ENCODE results near the gene SDHD. TPM values are rescaled to one million over a fixed set of nuclear protein-coding genes. Genes with fewer than 3 reads are reported as not detected.

Gene SDHD
- total and polyA plus RNA-seq, 2 of the 8 experiments (the other 6 are each of a cell fraction or from before 2014, with no cell fraction given): 96.0 to 181 TPM

DNA sequence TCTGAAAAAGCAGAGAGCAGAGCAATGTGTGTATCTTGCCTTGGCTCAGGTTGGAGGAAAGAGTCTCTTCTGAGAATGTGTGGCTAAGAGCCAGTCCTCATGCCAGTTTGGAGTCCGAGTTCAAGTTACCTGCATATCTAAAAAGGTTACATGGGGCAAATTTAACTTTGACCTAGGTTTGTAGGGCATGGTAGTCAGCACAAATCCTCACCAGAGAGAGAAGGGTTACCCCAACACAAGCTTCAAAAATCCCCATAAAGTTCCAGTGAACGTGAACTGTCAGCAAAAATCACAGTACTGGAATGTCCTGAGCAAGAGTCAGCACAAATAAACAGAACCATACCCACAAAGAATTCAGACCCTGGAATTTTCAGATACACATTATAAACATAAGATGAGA is 13.8 kb downstream of the SDHD start:
- DNase-seq (ENCODE audit: low read depth in 1 of 2, low spot score in 2 of 2): no peak
- WGBS, 2 experiments (ENCODE audit: extremely low coverage in 1 of 2, insufficient coverage in 1 of 2, insufficient read length in 1 of 2, insufficient replicate concordance in 2 of 2, low coverage in 1 of 2, low lambda C conversion rate in 2 of 2, missing lambda C conversion rate in 1 of 2): 76% methylated on average over 2 of the region's 2 CpGs; no CpG with 5 or more reads in 1 of the 2 experiments
- TF ChIP-seq MAFK (IDR thresholded peaks at IDR 0.05; ENCODE audit: low read depth, low read length): no peak
- no peak for TF ChIP-seq JUND (IDR thresholded peaks at IDR 0.05; ENCODE audit: low read length)
- no peak for TF ChIP-seq POLR2A (IDR thresholded peaks at IDR 0.05; ENCODE audit: control extremely low read depth in 1 of 2, low read depth in 2 of 2, low read length in 2 of 2)
- TF ChIP-seq EZH2 (IDR thresholded peaks at IDR 0.05; ENCODE audit: low read depth, low read length, severe bottlenecking): no peak
- no peak for TF ChIP-seq HDAC2 (IDR thresholded peaks at IDR 0.05; ENCODE audit: borderline replicate concordance in 1 of 2, low read depth in 2 of 2, low read length in 2 of 2)
- TF ChIP-seq BCL11A (IDR thresholded peaks at IDR 0.05; ENCODE audit: low read depth in 2 of 2, low read length in 2 of 2): no peak
- no peak for TF ChIP-seq POLR2AphosphoS5 (IDR thresholded peaks at IDR 0.05; ENCODE audit: low read depth, low read length)
- TF ChIP-seq, protein P1, sequence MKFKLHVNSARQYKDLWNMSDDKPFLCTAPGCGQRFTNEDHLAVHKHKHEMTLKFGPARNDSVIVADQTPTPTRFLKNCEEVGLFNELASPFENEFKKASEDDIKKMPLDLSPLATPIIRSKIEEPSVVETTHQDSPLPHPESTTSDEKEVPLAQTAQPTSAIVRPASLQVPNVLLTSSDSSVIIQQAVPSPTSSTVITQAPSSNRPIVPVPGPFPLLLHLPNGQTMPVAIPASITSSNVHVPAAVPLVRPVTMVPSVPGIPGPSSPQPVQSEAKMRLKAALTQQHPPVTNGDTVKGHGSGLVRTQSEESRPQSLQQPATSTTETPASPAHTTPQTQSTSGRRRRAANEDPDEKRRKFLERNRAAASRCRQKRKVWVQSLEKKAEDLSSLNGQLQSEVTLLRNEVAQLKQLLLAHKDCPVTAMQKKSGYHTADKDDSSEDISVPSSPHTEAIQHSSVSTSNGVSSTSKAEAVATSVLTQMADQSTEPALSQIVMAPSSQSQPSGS (IDR thresholded peaks at IDR 0.05; ENCODE audit: low read length): no peak
- TF ChIP-seq SIN3A (conservative IDR thresholded peaks at IDR 0.05 in 1 of 2, IDR thresholded peaks at IDR 0.05 in 1 of 2; ENCODE audit: low read depth in 1 of 2, low read length in 2 of 2): no peak
- no peak for TF ChIP-seq SAP30 (IDR thresholded peaks at IDR 0.05; ENCODE audit: insufficient read depth, insufficient replicate concordance, low read length)
- TF ChIP-seq GTF2F1 (IDR thresholded peaks at IDR 0.05; ENCODE audit: borderline replicate concordance, low read depth, low read length): no peak
- no peak for TF ChIP-seq CBX8 (IDR thresholded peaks at IDR 0.05; ENCODE audit: borderline replicate concordance, low read depth, low read length)

More for the DNA sequence above, 13.8 kb downstream of the SDHD start:
- Histone ChIP-seq H3K4me2 (ENCODE audit: insufficient read depth in 1 of 2, low read depth in 2 of 2, low read length in 2 of 2) (no peak overlapping the region), H3K9me3 (ENCODE audit: insufficient read depth in 2 of 2, low read depth in 1 of 2, low read length in 1 of 2) (no peaks in the 10 kb centered on the region), H4K5ac (ENCODE audit: insufficient read length, low read depth, low read length) (no peak overlapping the region), H3K18ac (ENCODE audit: extremely low read depth, low read length) (no peak overlapping the region), H2BK120ac (replicated peaks; ENCODE audit: low read depth, low read length) (no peak overlapping the region), H3K79me2 (ENCODE audit: control insufficient read depth in 1 of 2, insufficient read depth in 2 of 2, low read length in 2 of 2) (no peaks in the 10 kb centered on the region), H2AFZ (ENCODE audit: low read length) (no peak overlapping the region), H4K20me1 (replicated peaks in 1 of 2; ENCODE audit: control insufficient read depth in 1 of 2, insufficient read depth in 2 of 2, low read length in 2 of 2) (peaks cover 0 to 2% of the 10 kb centered on the region in 2 experiments), H3K4me1 (replicated peaks in 1 of 4; ENCODE audit: control insufficient read depth in 3 of 4, insufficient read depth in 4 of 4, low read length in 3 of 4) (no peaks in the 10 kb centered on the region), H3K27ac (ENCODE audit: low read depth, low read length) (no peak overlapping the region), H2BK20ac (ENCODE audit: low read length) (no peak overlapping the region), H4K91ac (replicated peaks; ENCODE audit: insufficient read length, low read length) (no peak overlapping the region), H3K79me1 (ENCODE audit: low read depth, low read length) (no peaks in the 10 kb centered on the region), H3K14ac (ENCODE audit: insufficient read length) (no peak overlapping the region), H2BK15ac (ENCODE audit: low read length) (no peak overlapping the region), H3K9ac (replicated peaks in 1 of 4; ENCODE audit: extremely low read depth in 1 of 4, low read depth in 3 of 4, low read length in 3 of 4) (no peak overlapping the region), H3K36me3 (ENCODE audit: control insufficient read depth in 2 of 4, insufficient read depth in 4 of 4, low read length in 3 of 4) (peaks cover 0 to 8% (median 1%) of the 10 kb centered on the region in 4 experiments; a peak in 2 of 8 replicates), H3K27me3 (replicated peaks in 1 of 4; ENCODE audit: control insufficient read depth in 3 of 4, extremely low read depth in 1 of 4, insufficient read depth in 3 of 4, low read length in 3 of 4) (no peaks in the 10 kb centered on the region), H3K23me2 (ENCODE audit: low read depth, low read length) (no peaks in the 10 kb centered on the region), H3K4ac (replicated peaks; ENCODE audit: insufficient read length, low read depth, low read length) (no peak overlapping the region), H4K8ac (ENCODE audit: extremely low read depth, insufficient read depth, low read length) (no peak overlapping the region), H2AK5ac (ENCODE audit: low read depth, low read length) (no peak overlapping the region), H3K4me3 (ENCODE audit: extremely low read depth in 1 of 4, insufficient read depth in 2 of 4, low read depth in 3 of 4, low read length in 4 of 4) (no peak overlapping the region), H3K56ac (replicated peaks; ENCODE audit: insufficient read length, low read depth, low read length) (no peak overlapping the region), H2BK12ac (ENCODE audit: low read depth, low read length) (no peak overlapping the region), H3K23ac (ENCODE audit: insufficient read length) (no peak overlapping the region), H2BK5ac (ENCODE audit: low read depth, low read length) (no peak overlapping the region)
- ChIA-PET POLR2A (ENCODE audit: partially characterized antibody) (no interaction called here), CTCF (ENCODE audit: partially characterized antibody) (interaction anchor here (1.4 to 12.8 kb wide), 2 partner anchors 14 to 73 kb away, joined by 3 to 104 read pairs; no protein-coding TSS in a partner anchor)
- FAIRE-seq: no peak

Measured in H1 (cell line).